Inferior parietal cortex (tissue), 1 donor: ENCODE measurements around the gene ZC3H18.

Experiments
- DNase-seq: peaks from one replicate; pipeline ENCODE4 v3.0.0-alpha.2; 2016; ENCODE audit errors: extremely low spot score

Gene ZC3H18

DNA sequence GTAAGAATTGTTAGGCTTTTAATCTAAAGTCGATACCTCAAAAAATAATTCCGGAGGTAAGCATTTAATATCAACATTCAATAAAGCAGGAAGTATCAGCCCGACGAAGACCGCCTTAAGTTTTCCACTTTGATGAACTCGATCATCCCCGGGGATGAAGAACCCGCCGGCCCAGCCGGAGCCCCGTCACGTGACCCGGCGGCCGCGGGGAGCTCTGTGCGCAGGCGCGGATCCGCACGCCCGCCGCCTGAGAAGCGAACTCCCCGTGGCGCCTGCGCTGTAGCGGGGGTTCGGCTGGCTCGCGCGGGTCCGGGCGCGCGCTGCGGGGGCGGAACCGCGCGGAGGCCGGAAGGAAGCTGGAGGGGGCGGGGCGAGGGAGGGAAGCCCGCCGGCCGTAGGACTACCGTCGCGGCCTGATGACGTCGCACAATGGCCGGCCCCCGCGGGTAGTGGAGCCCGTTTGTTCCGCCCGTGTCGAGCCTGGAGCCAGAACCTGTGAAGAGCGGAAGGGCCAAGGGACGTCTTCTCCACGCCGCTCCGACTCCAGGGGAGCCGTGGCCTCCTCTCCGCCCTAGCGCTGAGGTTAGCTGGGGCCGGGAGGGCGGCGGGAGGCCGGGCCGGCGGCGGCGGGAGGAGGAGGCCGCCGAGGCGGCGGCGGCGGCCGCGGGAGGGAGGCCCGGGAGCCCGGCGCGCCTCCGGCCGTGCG is at the start of gene ZC3H18:
Gene ZC3H18, plus strand, starts transcription at position 419 of the 706 bp plus-strand sequence. CDS start 6,721 bp downstream, outside the sequence.
- DNase-seq: peak; percentile 95

DNA sequence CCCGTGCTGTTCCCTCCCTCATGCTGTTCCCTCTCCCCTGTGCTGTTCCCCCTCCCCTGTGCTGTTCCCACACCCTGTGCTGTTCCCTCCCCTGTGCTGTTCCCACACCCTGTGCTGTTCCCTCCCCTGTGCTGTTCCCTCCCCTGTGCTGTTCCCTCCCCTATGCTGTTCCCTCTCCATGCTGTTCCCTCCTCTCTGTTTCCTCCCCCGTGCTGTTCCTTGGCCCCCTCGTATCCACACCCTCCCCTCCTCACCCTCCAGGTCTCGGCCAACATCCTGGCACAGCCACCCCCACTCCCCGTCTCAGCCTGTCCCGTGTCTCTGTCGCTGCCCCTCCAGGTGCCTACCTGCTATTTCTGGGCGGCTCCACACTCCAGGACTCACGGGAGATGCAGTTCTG is 48.5 kb upstream of the ZC3H18 start:
- DNase-seq: no peak

DNA sequence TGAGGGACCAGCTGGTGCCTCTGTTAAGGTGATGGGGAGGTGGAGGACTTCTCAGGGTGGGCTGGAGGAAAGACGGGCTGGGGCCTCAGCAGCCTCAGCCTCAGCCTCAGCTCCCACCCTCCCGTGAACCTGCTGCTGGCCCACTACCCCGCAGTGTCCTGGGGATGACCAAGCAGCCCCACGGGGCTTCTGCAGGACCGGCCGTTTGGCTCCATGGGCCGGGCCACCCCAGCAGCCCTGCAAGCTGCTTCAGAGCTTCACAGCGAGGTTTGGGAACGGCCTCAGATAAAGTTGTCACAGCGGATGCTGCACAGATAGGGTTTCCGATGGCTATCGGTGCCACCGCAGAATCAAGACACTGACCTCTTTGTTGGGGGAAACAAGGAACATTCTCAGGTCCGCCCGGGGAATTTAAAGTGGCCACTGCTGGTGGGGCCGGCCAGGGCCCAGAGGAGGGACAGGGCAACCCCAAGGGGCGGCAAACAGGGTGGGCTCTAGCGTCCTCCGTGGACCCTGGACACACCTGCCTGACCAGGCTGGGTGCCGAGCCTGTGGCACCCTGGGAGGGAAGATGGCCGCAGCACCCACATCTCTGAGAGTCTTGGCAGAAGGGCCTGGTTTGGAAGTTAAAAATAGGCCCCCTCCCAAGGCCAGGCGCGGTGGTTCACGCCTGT is 47.8 kb upstream of the ZC3H18 start:
- DNase-seq: no peak

DNA sequence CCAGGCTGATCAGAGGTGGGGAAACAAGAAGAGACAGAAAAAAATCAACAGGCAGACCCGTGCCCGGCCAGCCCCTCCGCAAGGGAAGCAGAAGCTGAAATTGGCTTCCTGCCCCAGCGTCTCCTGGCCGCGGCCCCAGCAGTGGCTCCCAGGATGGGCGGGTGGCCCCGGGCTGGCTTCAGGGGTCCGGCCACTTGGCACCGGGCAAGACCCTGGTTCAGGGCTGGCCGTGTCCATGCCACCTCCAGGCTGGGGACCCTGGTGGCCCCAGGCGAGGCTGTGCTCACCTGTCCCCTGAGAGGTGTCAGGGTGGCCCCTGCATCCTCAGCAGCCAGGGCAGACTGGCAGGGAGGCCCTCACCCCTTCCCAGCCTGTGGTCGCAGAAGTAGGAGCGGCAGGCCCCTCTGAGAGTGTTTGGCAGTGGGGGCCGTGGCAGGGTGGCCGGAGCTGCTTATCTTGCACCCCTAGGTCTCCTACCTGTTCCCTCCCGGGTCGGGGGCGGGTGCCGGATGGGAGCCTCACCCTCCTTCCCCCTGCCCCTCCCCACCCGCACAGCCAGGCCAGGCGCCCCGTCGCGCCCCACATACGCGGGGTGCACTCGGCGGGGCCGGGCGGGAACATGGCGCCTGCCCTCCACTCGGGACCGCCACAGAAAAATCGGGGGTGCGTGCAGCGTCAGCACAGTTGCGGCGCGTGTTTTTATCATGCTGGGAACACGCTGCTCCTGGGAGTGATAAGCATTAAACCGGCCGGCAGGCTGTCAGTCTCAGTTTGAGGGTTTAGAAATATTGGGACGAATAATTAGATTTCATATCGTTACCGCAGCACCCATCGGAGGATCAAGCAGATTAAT is 46.7 kb upstream of the ZC3H18 start:
- DNase-seq: no peak

DNA sequence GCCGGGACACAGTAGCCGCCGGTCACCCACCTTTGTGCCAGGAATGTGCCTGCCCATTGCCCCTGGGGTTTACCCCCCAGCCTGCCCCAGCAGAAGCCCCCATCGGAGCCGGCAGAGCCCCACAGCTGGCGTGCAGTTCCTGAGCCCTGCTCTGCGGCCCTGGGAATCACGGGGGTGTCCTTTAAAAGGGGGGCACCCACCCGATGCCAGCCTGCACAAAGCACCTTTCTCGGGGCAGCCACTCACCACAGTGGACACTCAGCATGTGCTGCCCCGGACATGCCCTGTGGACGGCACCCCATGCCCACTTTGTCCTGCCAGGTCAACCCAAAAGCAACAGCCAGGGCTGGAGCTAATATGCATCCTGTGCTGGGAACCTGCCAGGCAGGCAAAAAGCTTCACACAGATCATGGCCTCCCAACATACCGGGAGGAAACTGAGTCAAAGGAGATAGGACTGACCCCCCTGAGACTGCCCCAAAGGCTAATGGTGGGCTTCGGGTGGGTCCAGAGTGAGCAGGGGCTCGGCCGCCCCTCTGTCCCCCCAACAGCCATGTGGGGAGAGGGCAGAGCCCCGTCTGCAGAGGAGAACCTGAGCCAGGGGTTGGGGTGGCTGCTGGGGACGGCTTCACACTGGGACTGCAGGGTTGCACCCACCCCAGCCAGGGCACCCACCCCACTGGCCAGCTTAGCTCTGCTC is 45.8 kb upstream of the ZC3H18 start:
- DNase-seq: no peak

DNA sequence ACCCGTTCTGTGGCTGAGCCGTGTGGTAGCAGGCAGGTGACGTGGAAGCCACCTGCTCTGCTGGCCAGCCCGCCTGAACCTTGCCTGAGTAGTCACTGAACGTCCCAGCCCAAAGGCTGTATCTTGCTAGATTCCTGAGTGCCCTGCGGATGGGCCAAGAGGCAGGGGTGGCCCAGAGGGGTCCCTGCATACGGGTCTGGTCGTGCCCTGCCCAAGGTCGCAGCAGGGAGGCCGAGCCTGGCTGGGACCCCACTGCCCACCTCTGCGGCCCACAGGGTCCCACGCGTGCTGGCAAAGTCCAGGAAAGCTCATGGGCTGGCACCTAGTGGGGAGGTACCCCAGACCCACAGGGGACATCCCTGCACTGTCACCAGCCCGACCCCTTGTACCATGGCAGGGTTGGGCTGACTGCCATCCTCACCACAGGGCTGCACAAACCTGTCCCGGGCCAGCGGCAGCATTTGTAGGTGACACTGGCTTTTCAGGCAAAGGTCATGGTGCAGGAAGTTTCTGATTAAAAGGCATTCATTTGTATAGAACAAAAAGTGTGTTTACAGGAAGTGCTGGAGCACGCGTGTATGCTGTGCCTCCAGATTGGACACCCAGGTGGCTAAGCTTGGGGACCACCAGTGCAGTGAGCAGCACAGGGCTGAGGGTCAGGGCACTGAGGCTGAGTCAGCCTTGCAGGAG is 45.1 kb upstream of the ZC3H18 start:
- no peak for DNase-seq

DNA sequence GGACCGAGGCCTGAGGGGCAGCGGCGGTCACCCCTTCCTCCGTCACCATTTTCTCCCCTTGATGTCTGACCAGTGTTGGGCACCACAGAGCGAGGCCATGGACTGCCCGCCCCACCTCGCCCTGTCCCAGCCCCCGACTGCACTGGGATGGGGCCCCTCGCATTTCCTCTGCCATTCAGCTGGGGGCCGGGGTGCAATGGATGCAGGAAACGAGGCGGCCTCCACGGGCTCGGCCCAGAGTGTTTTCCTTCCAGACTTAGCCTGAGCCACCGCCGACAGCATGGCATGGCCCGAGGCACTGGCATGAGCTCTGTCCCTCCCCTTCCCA is 44.6 kb upstream of the ZC3H18 start:
- no peak for DNase-seq

DNA sequence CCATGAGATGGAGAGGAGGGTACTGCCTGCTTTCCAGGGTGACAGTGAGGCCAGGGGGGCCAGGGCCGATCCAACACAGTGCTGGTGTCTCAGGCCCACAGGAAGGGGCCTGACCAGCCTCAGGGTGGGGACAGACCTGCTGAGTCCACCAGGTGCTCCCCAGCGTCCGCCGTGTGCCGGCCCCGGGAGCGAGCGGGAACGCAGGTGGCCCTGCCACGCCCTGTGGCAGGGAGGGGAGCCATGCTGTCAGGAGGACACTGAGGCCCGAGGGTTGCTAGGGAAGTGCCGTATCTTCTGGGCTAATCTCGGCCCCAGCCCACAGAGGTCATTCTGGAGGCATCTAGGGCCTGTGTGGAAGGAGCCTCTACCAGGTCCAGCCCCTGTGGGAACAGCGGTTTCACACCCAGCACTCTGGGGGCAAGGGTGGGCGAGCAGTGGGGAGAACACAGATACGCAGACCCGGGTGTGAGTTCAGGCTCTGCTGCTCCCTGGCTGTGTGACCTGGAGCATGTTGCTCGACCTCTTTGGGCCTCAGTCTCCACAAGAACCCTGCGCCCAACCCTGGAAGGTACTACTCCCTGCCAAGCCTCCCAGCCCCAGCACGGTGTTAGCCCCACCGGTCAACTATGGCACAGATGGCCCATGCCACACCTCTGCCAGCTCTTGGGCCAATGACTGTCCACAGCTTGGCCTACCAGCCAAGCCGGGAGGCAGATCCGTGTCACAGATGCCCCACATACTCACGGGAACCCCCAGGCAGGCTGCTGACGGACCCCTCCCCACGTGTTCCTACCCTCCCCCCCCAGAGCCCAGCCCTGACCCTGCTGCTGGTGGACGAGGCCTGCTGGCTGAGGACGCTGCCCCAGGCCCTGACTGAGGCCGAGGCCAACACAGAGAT is 43.9 kb upstream of the ZC3H18 start:
- DNase-seq: no peak

DNA sequence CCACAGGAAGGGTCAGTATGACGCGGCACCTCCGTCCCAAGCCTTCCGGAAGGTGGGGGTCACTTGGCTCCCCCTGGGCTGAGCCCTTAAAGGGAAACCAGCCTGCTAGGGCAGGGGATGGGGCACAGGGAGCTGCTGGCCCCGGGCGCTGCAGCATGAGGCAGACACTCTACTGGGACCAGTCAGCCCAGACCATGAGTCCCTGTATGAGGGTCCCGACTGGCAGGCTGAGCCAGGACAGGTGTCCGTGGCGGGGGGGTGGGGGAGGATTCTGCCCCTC is 43.4 kb upstream of the ZC3H18 start:
- no peak for DNase-seq

DNA sequence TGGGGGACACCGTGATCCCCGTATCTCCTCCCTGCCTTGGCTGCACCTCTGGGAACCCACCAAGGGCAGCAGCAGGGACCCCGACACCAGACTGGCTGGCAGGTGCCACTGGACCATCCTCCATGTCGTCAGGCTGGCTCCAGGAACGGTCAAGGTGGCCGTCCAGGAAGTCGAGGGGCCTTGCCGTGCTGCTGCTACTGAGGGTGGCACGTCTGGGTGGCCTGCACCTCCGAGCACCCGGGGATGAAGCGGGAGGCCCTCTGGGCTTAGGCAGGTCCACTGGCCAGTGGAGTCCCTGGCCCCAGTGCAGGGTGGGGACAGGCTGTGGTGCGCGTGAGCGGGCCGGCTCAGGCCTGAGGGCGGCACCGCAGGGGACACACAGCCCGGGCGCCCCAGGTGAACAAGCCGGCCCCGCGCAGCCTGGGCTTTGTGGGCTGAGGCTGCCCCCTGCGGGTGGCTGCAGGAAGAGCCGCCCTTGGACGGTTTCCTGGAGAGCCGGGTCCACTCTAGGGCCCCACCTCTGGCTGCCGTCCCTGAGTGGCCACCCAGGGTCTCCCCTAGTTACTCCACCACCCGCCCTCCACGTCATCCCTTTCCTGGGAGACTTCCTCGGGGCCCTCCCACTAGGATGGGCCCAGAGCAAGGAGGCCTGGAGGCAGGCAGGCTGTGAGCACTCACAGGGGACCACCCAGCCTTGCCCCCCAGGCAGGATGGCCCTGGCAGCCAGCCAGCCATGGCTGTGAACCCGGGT is 42.8 kb upstream of the ZC3H18 start:
- DNase-seq: peak; percentile 60

DNA sequence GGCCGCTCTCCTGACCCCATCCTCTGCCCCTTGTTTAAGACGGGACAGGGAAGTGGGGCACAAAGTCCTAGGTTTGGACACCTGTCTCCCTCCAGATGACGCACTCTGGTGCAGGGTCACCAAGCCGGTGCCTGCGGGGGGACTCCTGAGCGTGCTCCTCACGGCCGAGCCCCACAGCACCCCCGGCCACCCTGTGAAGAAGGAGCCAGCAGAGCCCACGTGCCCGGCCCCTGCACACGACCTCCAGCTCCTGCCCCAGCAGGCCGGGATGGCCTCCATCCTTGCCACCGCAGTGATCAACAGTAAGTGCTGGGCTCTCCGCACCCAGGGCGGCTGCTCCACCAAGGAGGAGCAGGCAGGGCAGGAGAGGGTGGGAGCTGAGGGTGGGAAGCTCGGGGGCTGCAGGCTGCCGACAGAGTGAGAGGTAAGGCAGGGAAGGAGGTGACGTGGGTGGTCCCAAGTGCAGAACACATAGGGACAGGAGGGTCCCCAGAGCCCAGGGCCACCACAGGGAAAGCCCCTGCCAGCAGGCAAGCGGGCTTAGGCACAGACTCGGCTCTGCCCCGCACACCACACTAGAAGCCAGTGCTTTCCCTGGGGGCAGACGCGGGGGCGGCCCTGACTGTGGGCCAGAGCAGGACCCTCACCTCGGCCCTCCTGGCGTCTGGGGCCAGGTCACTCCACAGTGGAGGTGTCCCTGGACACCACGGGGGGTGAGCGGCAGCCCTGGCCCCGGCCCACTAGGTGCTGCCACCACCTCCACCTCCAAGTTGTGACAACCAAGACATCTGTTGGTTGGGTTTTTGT is 42.1 kb upstream of the ZC3H18 start:
- DNase-seq: no peak

DNA sequence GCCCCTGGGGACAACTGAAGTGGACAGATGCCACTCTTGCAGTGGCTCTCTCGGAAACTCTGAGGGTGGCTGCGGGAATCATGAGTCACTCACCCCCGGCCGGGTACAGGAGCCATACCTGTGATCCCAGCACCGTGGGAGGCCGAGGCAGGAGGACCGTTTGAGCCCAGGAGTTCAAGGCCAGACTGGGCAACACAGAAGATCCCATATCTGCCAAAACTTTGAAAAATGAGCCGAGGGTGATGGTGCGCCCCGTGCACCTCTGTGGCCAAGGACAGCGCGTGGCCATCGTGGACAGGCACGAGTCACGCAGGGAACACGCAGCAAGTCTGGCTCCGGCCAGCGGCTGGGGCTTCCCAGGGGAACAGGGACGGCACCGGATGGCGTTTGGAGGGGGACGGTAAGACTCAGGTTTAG is 41.3 kb upstream of the ZC3H18 start:
- DNase-seq: no peak

DNA sequence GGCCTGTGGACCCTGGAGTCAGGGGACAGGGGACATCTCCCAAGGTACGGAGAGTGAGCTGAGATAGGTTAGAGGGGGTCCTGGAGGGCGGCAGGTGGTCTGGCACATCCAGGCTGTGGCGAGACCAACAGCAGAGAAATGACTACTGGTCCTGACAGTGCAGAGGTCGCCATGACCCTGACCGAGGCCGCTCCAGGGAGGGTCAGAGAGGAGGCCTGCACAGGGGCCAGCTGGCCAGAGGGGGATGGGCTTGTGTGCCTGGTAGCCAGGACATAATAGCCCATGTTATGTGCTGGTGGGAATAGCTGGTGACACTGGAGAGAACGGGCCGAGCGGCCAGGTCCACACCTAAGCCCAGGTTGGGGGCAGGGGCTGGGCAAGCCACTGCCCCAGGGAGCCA is 40.6 kb upstream of the ZC3H18 start:
- DNase-seq: no peak

DNA sequence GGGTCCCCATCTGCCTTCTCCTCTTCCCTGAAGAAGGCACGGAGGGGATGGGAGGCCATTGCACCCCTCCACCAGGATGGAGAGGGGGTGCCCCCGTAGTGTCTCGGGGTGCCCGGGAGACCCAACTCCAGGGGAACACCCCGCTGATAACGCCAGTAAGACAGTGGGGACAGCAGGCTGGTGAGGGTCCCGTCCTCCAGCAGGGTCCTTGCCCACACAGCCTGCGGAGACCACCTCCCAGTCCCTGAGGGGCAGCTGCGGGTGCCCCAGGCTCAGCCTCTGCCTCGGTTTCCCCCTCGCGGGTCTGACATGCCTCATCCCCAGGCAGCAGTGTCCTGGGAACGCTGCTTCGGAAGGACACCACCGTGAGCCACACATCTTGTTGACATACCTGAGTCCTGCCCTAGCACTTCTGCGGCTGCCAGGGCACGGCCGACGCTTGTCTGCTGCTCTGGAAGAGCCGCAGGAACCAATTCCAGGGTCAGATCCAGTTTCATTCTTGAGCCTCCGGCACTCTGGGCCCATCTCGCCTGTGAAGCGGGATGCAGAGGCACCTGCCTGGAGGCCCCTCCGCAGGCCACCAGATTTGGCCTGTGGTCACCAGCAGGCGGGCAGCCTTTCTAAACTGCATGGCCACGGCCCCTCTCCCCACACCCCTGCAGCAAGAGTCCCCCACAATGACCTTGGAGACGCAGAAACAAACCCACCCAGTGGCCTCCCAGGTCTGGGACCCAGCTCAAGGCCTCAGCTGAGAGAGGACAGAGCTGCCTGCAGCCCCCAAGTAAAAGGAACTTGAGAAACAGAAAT is 39.9 kb upstream of the ZC3H18 start:
- DNase-seq: no peak

DNA sequence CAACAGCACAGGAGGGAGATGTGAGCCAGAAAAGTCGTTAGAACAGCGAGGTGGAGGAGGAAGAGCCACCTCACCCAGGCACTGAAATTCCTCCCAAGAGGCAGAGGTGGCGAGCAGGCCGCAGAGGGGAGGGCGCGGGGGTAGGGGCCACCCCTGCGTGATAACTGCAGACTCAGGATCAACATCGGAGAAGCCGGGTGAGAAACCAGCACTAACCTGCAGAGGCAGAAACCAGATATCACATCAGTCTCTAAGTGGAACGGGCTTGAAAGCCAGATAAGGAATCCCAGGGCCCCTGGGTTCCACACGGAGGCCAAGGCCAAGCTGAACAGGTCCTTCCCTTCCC is 39.4 kb upstream of the ZC3H18 start:
- no peak for DNase-seq

DNA sequence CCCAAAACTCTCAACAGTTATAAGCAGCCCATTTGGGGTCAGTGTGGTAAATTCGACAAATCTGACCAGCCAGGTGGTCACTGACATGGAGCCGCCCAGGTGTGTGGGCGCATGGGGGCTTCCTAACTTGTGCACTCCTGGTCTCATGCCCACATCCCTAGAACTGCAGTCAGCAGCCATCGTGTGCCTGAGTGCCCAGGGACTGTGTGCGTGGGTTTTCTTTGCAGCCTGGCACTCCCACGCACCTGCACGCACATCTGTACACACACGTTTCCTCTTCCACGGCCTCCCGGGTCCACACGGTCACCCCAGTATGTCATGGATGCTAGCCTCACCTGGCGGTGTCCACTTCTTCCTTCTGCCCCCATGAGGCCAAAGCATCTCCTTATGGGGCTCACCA is 38.9 kb upstream of the ZC3H18 start:
- no peak for DNase-seq

DNA sequence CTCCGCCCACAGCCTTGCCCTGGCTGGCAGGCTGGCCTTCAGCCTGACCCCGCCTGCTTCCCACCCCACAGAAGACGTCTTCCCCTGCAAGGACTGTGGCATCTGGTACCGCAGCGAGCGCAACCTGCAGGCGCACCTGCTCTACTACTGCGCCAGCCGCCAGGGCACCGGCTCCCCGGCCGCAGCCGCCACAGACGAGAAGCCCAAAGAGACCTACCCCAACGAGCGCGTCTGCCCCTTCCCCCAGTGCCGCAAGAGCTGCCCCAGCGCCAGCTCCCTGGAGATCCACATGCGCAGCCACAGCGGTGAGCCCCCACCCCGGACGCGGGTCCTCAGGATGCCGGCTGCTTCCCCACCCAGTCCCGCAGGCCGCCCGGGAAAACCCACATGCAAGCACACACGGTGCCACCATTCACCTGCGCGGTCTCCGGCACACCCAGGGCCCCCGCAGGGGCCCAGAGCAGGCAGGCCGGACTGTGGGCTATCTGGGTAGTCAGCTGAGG is 38.2 kb upstream of the ZC3H18 start:
- DNase-seq: no peak
